GM12875 (cell line): Measurements from ENCODE around the gene CCN5.

Source experiments
- H3K4me3 ChIP-seq: one replicate; pipeline ENCODE4 v1.5.1; 2011; ENCODE audit warnings: low read depth, low read length, control low read depth
- TF ChIP-seq, protein P1 (sequence below): IDR thresholded peaks from 2 replicates; pipeline ENCODE4 v1.5.1; 2011; ENCODE audit warnings: low read depth, mild to moderate bottlenecking, control low read depth, inconsistent platforms, low read length, moderate library complexity, borderline replicate concordance; ENCODE audit not compliant: insufficient read depth

Gene CCN5

DNA sequence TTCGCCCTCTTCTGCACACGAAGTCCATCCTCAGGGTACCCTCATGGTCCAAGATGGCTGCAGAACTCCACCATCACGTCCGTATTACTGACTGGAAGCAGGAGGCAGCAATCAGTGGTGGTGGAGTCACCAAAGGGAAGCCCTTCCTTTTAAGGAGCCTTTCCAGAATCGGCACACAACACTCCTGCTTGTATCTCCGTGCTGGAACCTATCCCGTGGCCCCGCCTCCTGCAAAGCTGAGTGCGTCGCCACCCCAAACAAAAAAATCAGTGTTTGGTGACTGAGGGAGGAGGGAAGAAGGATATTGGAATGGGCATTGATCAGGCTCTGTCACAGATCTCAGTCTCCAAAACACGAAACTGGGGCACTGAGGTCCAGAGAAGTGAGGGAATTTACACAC is 5.8 kb upstream of the CCN5 start:
- H3K4me3 ChIP-seq = no peak overlapping the region
- TF ChIP-seq, protein P1, sequence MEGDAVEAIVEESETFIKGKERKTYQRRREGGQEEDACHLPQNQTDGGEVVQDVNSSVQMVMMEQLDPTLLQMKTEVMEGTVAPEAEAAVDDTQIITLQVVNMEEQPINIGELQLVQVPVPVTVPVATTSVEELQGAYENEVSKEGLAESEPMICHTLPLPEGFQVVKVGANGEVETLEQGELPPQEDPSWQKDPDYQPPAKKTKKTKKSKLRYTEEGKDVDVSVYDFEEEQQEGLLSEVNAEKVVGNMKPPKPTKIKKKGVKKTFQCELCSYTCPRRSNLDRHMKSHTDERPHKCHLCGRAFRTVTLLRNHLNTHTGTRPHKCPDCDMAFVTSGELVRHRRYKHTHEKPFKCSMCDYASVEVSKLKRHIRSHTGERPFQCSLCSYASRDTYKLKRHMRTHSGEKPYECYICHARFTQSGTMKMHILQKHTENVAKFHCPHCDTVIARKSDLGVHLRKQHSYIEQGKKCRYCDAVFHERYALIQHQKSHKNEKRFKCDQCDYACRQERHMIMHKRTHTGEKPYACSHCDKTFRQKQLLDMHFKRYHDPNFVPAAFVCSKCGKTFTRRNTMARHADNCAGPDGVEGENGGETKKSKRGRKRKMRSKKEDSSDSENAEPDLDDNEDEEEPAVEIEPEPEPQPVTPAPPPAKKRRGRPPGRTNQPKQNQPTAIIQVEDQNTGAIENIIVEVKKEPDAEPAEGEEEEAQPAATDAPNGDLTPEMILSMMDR = no peak

DNA sequence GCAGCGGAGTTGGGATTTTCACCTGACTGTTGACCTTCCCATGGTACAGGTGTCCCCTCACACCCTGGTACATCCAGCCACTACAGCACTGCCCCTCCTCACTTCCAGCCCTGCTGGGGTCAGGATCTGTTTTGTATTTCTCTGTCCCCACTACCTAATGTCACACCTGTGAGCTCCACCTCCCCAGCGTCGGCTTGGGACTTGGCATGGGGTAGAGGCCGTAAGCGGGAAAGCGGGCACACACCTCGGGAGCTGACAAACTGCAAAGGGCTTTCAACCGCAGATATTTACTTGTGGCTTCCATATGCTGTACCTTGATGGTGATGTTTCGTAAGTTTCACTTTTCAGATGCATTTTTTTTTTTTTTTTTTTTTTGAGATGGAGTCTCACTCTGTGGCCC is 5.4 kb upstream of the CCN5 start:
- TF ChIP-seq, protein P1 = no peak
- H3K4me3 ChIP-seq = no peak overlapping the region

DNA sequence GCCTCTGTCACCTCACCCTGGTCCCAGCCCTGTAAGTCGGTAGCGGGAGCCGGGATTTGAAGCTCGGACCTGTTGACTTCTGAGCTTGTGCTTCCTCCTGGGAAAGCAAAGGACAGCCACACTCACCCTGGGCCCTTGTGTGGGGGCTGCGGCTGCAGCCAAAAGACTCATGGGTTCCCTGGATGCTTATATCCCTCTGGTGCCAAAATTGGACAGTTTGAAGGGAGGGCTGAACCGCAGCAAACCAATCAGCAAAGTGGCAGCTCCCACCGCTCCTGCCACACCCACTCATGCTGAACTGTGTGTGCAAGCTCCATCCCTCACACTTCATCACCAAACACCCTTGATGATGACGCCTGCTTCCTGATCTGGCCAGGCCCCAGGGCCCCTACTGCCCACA is 3.9 kb upstream of the CCN5 start:
- H3K4me3 ChIP-seq = no peak overlapping the region
- TF ChIP-seq, protein P1 = no peak

DNA sequence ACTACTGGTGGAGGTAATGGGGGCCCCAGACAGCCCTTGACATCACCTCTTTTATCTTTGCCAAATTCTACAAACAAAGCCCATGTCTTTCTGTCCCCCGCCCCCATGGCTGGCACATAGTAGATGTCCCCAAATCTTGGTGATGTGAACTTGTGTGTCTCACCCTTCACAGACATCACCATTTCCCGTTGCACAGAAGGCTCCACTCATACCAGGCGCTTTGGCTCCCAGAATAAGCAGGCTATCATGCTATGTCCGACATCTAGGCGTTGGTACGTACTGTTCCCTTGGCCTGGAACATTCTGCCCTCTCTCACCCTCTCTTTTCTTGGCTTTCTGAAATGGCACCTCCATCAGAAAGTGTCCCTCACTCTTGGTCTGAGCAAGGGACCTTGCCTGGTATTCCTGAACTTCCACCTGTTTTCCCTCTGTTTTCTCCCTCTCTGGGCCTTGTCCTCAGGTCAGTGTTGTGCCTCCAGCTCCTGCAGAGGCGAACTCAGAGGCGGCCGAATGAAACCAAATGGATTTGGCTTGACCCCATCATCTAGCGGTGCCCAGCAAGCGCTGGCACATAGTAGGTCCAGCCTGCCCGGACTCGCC is 968 bp upstream of the CCN5 start:
- TF ChIP-seq, protein P1 = no peak
- no peak overlapping the region for H3K4me3 ChIP-seq

DNA sequence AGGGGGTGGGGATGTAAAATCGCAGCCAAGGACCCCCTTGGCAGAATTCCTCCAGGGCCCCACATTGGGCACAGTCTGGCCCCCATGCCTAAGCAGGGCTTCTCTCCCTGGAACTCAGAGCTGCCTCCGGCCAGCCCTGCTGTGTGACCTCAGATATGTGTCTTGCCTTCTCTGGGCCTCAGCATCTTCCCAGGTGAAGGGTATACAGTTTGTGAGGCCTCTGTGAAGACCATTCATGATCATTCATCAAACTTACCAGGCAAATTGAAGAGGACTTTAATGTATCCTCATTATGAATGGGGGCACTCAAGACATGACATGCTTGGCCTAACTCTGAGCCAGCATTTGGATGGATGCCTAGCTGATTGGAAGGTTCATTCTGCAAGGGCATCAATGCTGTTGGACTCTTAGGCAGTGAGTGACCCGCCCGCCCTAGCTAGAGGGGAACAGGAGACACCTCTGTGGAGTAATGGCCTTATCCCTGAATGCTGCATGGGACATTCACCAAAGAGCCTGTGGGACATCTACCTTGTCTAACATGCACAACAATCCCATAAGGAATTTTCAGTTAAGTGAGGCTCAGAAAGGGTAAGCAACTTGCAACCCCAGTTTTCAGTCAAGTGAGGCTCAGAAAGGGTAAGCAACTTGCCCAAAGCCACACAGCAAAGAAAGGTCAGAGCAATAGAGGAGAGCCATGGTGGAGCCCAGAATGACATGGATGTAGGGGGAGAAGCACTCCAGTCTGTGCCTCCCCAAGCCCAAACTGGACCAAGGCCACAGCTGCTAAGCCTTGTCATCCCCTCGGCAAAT is 535 bp downstream of the CCN5 start:
- TF ChIP-seq, protein P1 = no peak
- no peak overlapping the region for H3K4me3 ChIP-seq

DNA sequence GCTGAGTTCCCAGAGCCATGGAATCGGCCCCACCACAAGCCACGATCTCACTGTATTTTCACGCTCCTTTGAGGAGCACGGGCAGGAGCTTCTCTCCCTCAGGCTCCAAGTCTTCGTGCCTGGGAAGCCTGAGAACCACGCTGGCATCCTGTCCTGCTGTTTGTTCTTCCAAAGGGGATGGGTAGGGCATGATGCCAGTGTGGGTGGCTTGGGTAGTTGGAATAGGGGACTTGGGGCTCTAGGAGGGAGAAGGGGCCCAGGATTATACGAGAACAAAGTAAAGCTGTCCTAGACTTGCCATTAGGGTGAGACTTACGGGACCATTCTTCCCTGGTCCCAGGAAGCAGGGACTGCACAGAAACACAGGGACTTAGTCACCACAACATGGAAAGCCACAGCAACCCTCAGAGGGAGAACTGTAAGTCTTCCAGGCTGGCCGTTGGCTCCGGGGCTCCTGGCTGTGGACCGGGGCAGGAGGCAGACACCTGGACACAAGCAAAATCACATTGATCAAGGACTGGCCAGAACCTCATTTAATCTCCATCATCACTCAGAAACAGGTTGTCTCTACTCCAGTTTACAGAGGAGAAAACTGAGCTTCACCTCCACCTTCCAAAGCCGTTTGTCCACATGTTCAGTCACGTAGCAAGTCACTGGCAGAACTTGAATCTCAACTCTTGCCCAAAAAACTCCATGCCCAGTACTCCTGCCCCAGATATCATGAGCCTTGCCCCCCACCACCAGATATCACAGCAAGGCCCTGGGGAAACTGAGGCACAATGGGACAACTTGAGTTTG is 1.3 kb downstream of the CCN5 start:
- TF ChIP-seq, protein P1 = no peak

More for the DNA sequence above, 1.3 kb downstream of the CCN5 start:
- H3K4me3 ChIP-seq = no peak overlapping the region
